CD4-positive, alpha-beta T cell (primary cell): ENCODE results near the gene CYP26B1. TPM values are rescaled to one million over a fixed set of nuclear protein-coding genes. Genes with fewer than 3 reads are reported as not detected.
A peak's percentile ranks its signal among the peaks of the same experiment; 100 is the strongest.

ENCODE experiments used
- ATAC-seq: fragments of 200-7000 bp; cut with Tn5 transposase; one replicate; pipeline ENCODE4 v1.10.0; 2022; ENCODE audit warnings: mild to moderate bottlenecking; ENCODE audit not compliant: poor library complexity
- CTCF ChIA-PET: fragments of 350-600 bp; sonication (Branson Sonifier 250); formaldehyde crosslinking; loops from one replicate; lab custom pipeline; 2021; ENCODE audit warnings: antibody characterized with exemption, inconsistent platforms; lab: Charles Lee
- POLR2A ChIA-PET: fragments of 350-600 bp; sonication (Branson Sonifier 250); formaldehyde crosslinking; loops from one replicate; lab custom pipeline; 2021; ENCODE audit warnings: antibody characterized with exemption, inconsistent platforms; lab: Charles Lee
- DNase-seq, 14 experiments: peaks; one replicate each; pipeline ENCODE4 v3.0.0-alpha.2; 2013 to 2020; ENCODE audit warnings: mixed read lengths in 2 of 14
- H3K27ac ChIP-seq, 2 donors: one replicate each; pipeline versions ENCODE4 v1.5.1 to v1.7.0; 2013; ENCODE audit warnings: low read length in 2 of 2, low read depth in 1 of 2, mild to moderate bottlenecking in 1 of 2
- H3K27me3 ChIP-seq, 2 experiments: 1 replicate in 1 of 2; 2 replicates in 1 of 2; pipeline versions ENCODE4 v1.6.1 to v1.7.0; 2013; ENCODE audit warnings: low read length in 2 of 2, control low read depth in 1 of 2, mild to moderate bottlenecking in 1 of 2, moderate library complexity in 1 of 2; ENCODE audit not compliant: insufficient read depth in 2 of 2, control insufficient read depth in 1 of 2
- H3K36me3 ChIP-seq: one replicate; pipeline ENCODE4 v1.6.1; 2013; ENCODE audit warnings: low read length, control low read depth; ENCODE audit not compliant: insufficient read depth
- H3K4me1 ChIP-seq: one replicate; pipeline ENCODE4 v1.6.1; 2013; ENCODE audit warnings: low read length, control low read depth; ENCODE audit not compliant: insufficient read depth
- H3K4me3 ChIP-seq: one replicate; pipeline ENCODE4 v1.5.1; 2013; ENCODE audit warnings: mild to moderate bottlenecking, low read length, moderate library complexity
- H3K9me3 ChIP-seq, 2 experiments: 1 replicate in 1 of 2; 2 replicates in 1 of 2; pipeline versions ENCODE4 v1.6.1 to v1.7.0; 2013; ENCODE audit warnings: low read length in 2 of 2, mild to moderate bottlenecking in 2 of 2, control low read depth in 1 of 2, moderate library complexity in 1 of 2; ENCODE audit not compliant: control insufficient read depth in 1 of 2, insufficient read depth in 1 of 2
- H3K27ac Mint-ChIP-seq: one replicate; pipeline ENCODE4 v1.8.0; 2020; ENCODE audit warnings: mixed read lengths
- H3K27me3 Mint-ChIP-seq: one replicate; pipeline ENCODE4 v1.8.0; 2021; ENCODE audit warnings: mixed read lengths
- H3K36me3 Mint-ChIP-seq: one replicate; pipeline ENCODE4 v1.8.0; 2021; ENCODE audit warnings: low read depth, mixed read lengths
- H3K4me1 Mint-ChIP-seq: one replicate; pipeline ENCODE4 v1.8.0; 2021; ENCODE audit warnings: low read depth, mixed read lengths
- H3K4me3 Mint-ChIP-seq: one replicate; pipeline ENCODE4 v1.8.0; 2020; ENCODE audit warnings: mild to moderate bottlenecking, mixed read lengths
- H3K9me3 Mint-ChIP-seq: one replicate; pipeline ENCODE4 v1.8.0; 2020; ENCODE audit warnings: mixed read lengths
- intact Hi-C, 2 experiments: fragments of 100-400 bp; cut with DNase I in 1 of 2; cut with micrococcal nuclease in 1 of 2; formaldehyde crosslinking; loops; one replicate each; pipeline versions ENCODE4 v1.15.1 to v1.9.0; 2023 to 2025; cut with DNase I, micrococcal nuclease
- polyA plus RNA-seq, 2 donors: library from polyadenylated mRNA; unstranded; fragments of 120-200 nt; gene quantifications; one replicate each; pipeline ENCODE4 v1.2.1, GENCODE V29; 2013
- total RNA-seq, 174 experiments: library from RNA in 2 of 174; stranded (reverse) in 2 of 174; gene quantifications; one replicate each; pipeline ENCODE4 v1.2.3 and lab custom pipeline; 2021 to 2026
- TF ChIP-seq, protein P1 (sequence below): fragments of 200-600 bp; IDR thresholded peaks from one replicate; pipeline ENCODE4 v1.8.0; 2022; ENCODE audit warnings: antibody characterized with exemption, mild to moderate bottlenecking

CYP26B1 gene, protein sequence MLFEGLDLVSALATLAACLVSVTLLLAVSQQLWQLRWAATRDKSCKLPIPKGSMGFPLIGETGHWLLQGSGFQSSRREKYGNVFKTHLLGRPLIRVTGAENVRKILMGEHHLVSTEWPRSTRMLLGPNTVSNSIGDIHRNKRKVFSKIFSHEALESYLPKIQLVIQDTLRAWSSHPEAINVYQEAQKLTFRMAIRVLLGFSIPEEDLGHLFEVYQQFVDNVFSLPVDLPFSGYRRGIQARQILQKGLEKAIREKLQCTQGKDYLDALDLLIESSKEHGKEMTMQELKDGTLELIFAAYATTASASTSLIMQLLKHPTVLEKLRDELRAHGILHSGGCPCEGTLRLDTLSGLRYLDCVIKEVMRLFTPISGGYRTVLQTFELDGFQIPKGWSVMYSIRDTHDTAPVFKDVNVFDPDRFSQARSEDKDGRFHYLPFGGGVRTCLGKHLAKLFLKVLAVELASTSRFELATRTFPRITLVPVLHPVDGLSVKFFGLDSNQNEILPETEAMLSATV
- total RNA-seq (under 1 TPM in 1 of 2 experiments, not detected in 1; 0.05 TPM), total RNA-seq (lab: John Stamatoyannopoulos, UW) (0 to 0.26 (median 0) reads per million in 172 experiments)
- not detected for polyA plus RNA-seq (2013, experiment 1 of 2)
- 0.24 TPM for polyA plus RNA-seq (2013, experiment 2 of 2)

DNA sequence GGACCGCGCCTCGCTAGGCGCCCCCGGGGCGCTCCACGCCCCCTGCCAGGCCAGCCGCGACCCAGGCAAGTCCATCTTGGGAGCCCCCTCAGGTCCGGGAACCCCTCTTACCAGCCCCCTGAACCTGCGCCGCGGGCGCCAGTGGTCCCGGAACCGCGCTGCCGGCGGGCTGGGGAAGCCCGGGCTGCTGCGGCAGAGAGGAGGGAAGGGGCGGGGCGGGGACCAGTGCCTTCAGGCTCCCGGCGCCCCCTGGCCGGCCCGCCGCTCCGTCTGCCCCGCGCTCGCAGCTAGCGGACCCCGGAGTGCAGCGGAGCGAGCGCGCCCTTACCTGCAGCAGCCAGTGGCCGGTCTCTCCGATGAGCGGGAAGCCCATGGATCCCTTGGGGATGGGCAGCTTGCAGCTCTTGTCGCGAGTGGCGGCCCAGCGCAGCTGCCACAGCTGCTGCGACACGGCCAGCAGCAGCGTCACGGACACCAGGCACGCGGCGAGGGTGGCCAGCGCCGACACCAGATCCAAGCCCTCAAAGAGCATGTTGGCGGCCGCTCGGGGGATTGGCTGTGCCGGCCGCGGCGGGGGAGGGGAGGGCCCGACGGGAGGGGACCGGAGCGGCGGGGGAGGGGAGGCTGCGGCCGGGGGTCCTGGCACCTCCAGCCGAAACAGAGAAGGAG, at the start of gene CYP26B1:
Gene CYP26B1 (minus strand): TSS at position 560 of the 669 bp plus-strand sequence. CDS start 28 bp downstream, at position 532.
- ATAC-seq, result no peak

GRCh38 chr2:72193723-72194122, 46.1 kb upstream of the CYP26B1 start:
- H3K27ac ChIP-seq, result no peak overlapping the region
- ChIA-PET CTCF (no interaction called here), POLR2A (no interaction called here)
- H3K9me3 ChIP-seq, result no peaks in the 10 kb centered on the region
- no peak for ATAC-seq
- no peak overlapping the region for H3K4me3 ChIP-seq
- intact Hi-C loops, result no loop called here
- H3K36me3 ChIP-seq, result no peaks in the 10 kb centered on the region
- TF ChIP-seq, protein P1, sequence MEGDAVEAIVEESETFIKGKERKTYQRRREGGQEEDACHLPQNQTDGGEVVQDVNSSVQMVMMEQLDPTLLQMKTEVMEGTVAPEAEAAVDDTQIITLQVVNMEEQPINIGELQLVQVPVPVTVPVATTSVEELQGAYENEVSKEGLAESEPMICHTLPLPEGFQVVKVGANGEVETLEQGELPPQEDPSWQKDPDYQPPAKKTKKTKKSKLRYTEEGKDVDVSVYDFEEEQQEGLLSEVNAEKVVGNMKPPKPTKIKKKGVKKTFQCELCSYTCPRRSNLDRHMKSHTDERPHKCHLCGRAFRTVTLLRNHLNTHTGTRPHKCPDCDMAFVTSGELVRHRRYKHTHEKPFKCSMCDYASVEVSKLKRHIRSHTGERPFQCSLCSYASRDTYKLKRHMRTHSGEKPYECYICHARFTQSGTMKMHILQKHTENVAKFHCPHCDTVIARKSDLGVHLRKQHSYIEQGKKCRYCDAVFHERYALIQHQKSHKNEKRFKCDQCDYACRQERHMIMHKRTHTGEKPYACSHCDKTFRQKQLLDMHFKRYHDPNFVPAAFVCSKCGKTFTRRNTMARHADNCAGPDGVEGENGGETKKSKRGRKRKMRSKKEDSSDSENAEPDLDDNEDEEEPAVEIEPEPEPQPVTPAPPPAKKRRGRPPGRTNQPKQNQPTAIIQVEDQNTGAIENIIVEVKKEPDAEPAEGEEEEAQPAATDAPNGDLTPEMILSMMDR, result no peak
- DNase-seq, result no peak
- H3K4me1 ChIP-seq, result no peaks in the 10 kb centered on the region
- Mint-ChIP-seq H3K27ac (no peak overlapping the region), H3K36me3 (peaks cover 14% of the 10 kb centered on the region), H3K9me3 (no peaks in the 10 kb centered on the region), H3K27me3 (no peaks in the 10 kb centered on the region), H3K4me1 (no peaks in the 10 kb centered on the region), H3K4me3 (no peak overlapping the region)
- H3K27me3 ChIP-seq, result no peaks in the 10 kb centered on the region

More for the DNA sequence above, at the start of gene CYP26B1:
- peak within 1 kb of the TSS; percentile 88 for H3K4me3 Mint-ChIP-seq
- H3K27me3 ChIP-seq, result peaks cover 68 to 76% of the 10 kb centered on the region in 2 experiments
- H3K9me3 ChIP-seq, result peaks cover 0 to 41% of the 10 kb centered on the region in 2 experiments
- intact Hi-C loops, result no loop called here
- H3K36me3 Mint-ChIP-seq, result no peaks in the 10 kb centered on the region
- no peaks in the 10 kb centered on the region for H3K9me3 Mint-ChIP-seq
- TF ChIP-seq, protein P1, result no peak
- DNase-seq, result peak in 1 of 14 experiments; percentile 32
- CTCF ChIA-PET, result no interaction called here
- H3K27me3 Mint-ChIP-seq, result peaks cover 81% of the 10 kb centered on the region
- POLR2A ChIA-PET, result no interaction called here
- no peak within 1 kb of the TSS for H3K27ac Mint-ChIP-seq
- H3K4me3 ChIP-seq, result peak within 1 kb of the TSS; percentile 24
- H3K4me1 ChIP-seq, result peaks cover 53% of the 10 kb centered on the region
- H3K27ac ChIP-seq, result no peak within 1 kb of the TSS
- H3K4me1 Mint-ChIP-seq, result peaks cover 48% of the 10 kb centered on the region
- no peaks in the 10 kb centered on the region for H3K36me3 ChIP-seq

DNA sequence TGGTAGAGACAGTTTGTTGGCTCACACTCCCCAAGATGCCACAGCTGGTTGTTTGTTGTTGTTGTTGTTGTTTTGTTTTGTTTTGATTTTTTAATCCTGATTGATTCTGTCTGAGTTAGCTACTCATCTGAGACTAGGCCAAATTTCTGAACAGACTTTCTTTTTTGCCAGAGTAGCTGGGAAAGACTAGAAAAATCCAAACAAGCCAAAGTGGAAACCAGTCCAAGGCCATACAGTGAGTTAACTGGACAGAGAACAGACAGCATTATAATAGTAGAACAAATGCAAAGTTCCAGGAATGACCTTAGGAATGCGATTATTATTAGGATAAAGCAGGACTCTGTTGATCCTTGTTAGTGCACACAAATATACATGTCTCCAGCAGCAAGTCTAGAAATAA, 43.8 kb upstream of the CYP26B1 start:
- ChIA-PET CTCF (no interaction called here), POLR2A (interaction anchor here (0.6 kb wide), 1 partner anchor 27 kb away, joined by 3 read pairs; no protein-coding TSS in a partner anchor)
- no peaks in the 10 kb centered on the region for H3K27me3 Mint-ChIP-seq
- no peak overlapping the region for H3K27ac ChIP-seq
- no peaks in the 10 kb centered on the region for H3K4me1 Mint-ChIP-seq
- no peaks in the 10 kb centered on the region for H3K27me3 ChIP-seq
- no peaks in the 10 kb centered on the region for H3K9me3 Mint-ChIP-seq
- H3K9me3 ChIP-seq, result peaks cover 0 to 15% of the 10 kb centered on the region in 2 experiments
- H3K36me3 ChIP-seq, result no peaks in the 10 kb centered on the region
- no peak overlapping the region for H3K4me3 Mint-ChIP-seq
- intact Hi-C loops, result no loop called here
- no peak overlapping the region for H3K4me3 ChIP-seq
- ATAC-seq (no peak), DNase-seq (no peak)
- no peaks in the 10 kb centered on the region for H3K4me1 ChIP-seq
- no peak overlapping the region for H3K27ac Mint-ChIP-seq
- TF ChIP-seq, protein P1, result no peak
- H3K36me3 Mint-ChIP-seq, result peaks cover 18% of the 10 kb centered on the region
